Measurements from ENCODE around the gene NPAS2. TPM values are rescaled to one million over a fixed set of nuclear protein-coding genes. Genes with fewer than 3 reads are reported as not detected.

Gene NPAS2
- total and polyA plus RNA-seq, 2 donors (not counting 1 experiment from before 2014, with no cell fraction given): 3.6 to 4.9 TPM

GRCh38 chr2:100907832-100908231 lies 87.9 kb downstream of the NPAS2 start:
- H4K20me1 ChIP-seq (ENCODE audit: control insufficient read depth, extremely low read depth, insufficient read depth, low read length): no peaks in the 10 kb centered on the region

GRCh38 chr2:100909534-100910081 lies 89.7 kb downstream of the NPAS2 start:
- Histone ChIP-seq H3K27ac (ENCODE audit: insufficient read depth, low read length) (no peak overlapping the region), H3K36me3 (ENCODE audit: control insufficient read depth, insufficient read depth, low read length) (no peaks in the 10 kb centered on the region), H3K9ac (ENCODE audit: insufficient read depth, low read length) (no peak overlapping the region), H3K4me2 (ENCODE audit: extremely low read depth, insufficient read depth, low read length) (no peak overlapping the region), H3K4me1 (ENCODE audit: control insufficient read depth, extremely low read depth, insufficient read depth, low read length) (no peaks in the 10 kb centered on the region), H3K79me2 (ENCODE audit: control insufficient read depth, insufficient read depth, low read length) (no peaks in the 10 kb centered on the region), H3K9me3 (ENCODE audit: control insufficient read depth, insufficient read depth, low read depth, low read length) (no peaks in the 10 kb centered on the region), H3K27me3 (ENCODE audit: control insufficient read depth, insufficient read depth, low read length) (no peaks in the 10 kb centered on the region), H3K4me3 (replicated peaks in 1 of 4; ENCODE audit: control extremely low read depth in 1 of 4, insufficient read depth in 1 of 4, low read depth in 3 of 4, low read length in 4 of 4) (no peak overlapping the region), H2AFZ (ENCODE audit: low read length) (no peak overlapping the region), H4K20me1 (ENCODE audit: control insufficient read depth, extremely low read depth, insufficient read depth, low read length) (no peaks in the 10 kb centered on the region)
- no peak for DNase-seq (ENCODE audit: low read depth in 2 of 2)
- TF ChIP-seq EZH2 (IDR thresholded peaks at IDR 0.05; ENCODE audit: low read length, missing control alignments) (no peak), CTCF (conservative IDR thresholded peaks at IDR 0.05 in 1 of 2, IDR thresholded peaks at IDR 0.05 in 1 of 2; ENCODE audit: low read depth in 1 of 2, low read length in 2 of 2) (no peak)

More at GRCh38 chr2:100907832-100908231, 87.9 kb downstream of the NPAS2 start:
- no peak overlapping the region for H2AFZ ChIP-seq (ENCODE audit: low read length)
- H3K27me3 ChIP-seq (ENCODE audit: control insufficient read depth, insufficient read depth, low read length): no peaks in the 10 kb centered on the region
- peaks cover 12% of the 10 kb centered on the region for H3K4me1 ChIP-seq (ENCODE audit: control insufficient read depth, extremely low read depth, insufficient read depth, low read length)
- H3K27ac ChIP-seq (ENCODE audit: insufficient read depth, low read length): no peak overlapping the region
- no peak overlapping the region for H3K9ac ChIP-seq (ENCODE audit: insufficient read depth, low read length)
- H3K9me3 ChIP-seq (ENCODE audit: control insufficient read depth, insufficient read depth, low read depth, low read length): no peaks in the 10 kb centered on the region
- H3K79me2 ChIP-seq (ENCODE audit: control insufficient read depth, insufficient read depth, low read length): no peaks in the 10 kb centered on the region
- no peak overlapping the region for H3K4me2 ChIP-seq (ENCODE audit: extremely low read depth, insufficient read depth, low read length)
- no peak for DNase-seq (ENCODE audit: low read depth in 2 of 2)
- TF ChIP-seq CTCF (conservative IDR thresholded peaks at IDR 0.05 in 1 of 2, IDR thresholded peaks at IDR 0.05 in 1 of 2; ENCODE audit: low read depth in 1 of 2, low read length in 2 of 2): no peak
- TF ChIP-seq EZH2 (IDR thresholded peaks at IDR 0.05; ENCODE audit: low read length, missing control alignments): no peak
- H3K36me3 ChIP-seq (ENCODE audit: control insufficient read depth, insufficient read depth, low read length): no peaks in the 10 kb centered on the region
- H3K4me3 ChIP-seq (replicated peaks in 1 of 4; ENCODE audit: control extremely low read depth in 1 of 4, insufficient read depth in 1 of 4, low read depth in 3 of 4, low read length in 4 of 4): no peak overlapping the region

- Histone ChIP-seq H3K4me3 (replicated peaks in 1 of 4; ENCODE audit: control extremely low read depth in 1 of 4, insufficient read depth in 1 of 4, low read depth in 3 of 4, low read length in 4 of 4) (no peak overlapping the region), H3K27ac (ENCODE audit: insufficient read depth, low read length) (no peak overlapping the region), H3K27me3 (ENCODE audit: control insufficient read depth, insufficient read depth, low read length) (no peaks in the 10 kb centered on the region), H3K4me2 (ENCODE audit: extremely low read depth, insufficient read depth, low read length) (no peak overlapping the region), H3K79me2 (ENCODE audit: control insufficient read depth, insufficient read depth, low read length) (no peaks in the 10 kb centered on the region), H3K9me3 (ENCODE audit: control insufficient read depth, insufficient read depth, low read depth, low read length) (no peaks in the 10 kb centered on the region), H3K36me3 (ENCODE audit: control insufficient read depth, insufficient read depth, low read length) (no peaks in the 10 kb centered on the region), H3K4me1 (ENCODE audit: control insufficient read depth, extremely low read depth, insufficient read depth, low read length) (no peaks in the 10 kb centered on the region), H4K20me1 (ENCODE audit: control insufficient read depth, extremely low read depth, insufficient read depth, low read length) (no peaks in the 10 kb centered on the region), H3K9ac (ENCODE audit: insufficient read depth, low read length) (no peak overlapping the region), H2AFZ (ENCODE audit: low read length) (no peak overlapping the region)
- no peak for TF ChIP-seq CTCF (conservative IDR thresholded peaks at IDR 0.05 in 1 of 2, IDR thresholded peaks at IDR 0.05 in 1 of 2; ENCODE audit: low read depth in 1 of 2, low read length in 2 of 2)
- no peak for TF ChIP-seq EZH2 (IDR thresholded peaks at IDR 0.05; ENCODE audit: low read length, missing control alignments)
- no peak for DNase-seq (ENCODE audit: low read depth in 2 of 2)
Observed at GRCh38 chr2:100910111-100910510, 90.2 kb downstream of the NPAS2 start.
